ENCODE data around the gene PCNX2. TPM values are rescaled to one million over a fixed set of nuclear protein-coding genes. Genes with fewer than 3 reads are reported as not detected.

Gene PCNX2
- total and polyA plus RNA-seq, 2 donors (not counting 3 experiments of a cell fraction or from before 2014, with no cell fraction given), result 6.6 to 11.0 TPM

- FAIRE-seq, result no peak
- no peak for DNase-seq (ENCODE audit: low read depth, low spot score)
- POLR2A ChIA-PET, result no interaction called here
- Histone ChIP-seq H3K9me1 (replicated peaks; ENCODE audit: control insufficient read depth, extremely low read depth, insufficient read depth, low read length) (no peaks in the 10 kb centered on the region), H3K79me2 (ENCODE audit: control insufficient read depth, insufficient read depth, low read length) (no peaks in the 10 kb centered on the region), H3K4me2 (ENCODE audit: insufficient read depth, low read length) (no peak overlapping the region), H3K27me3 (ENCODE audit: control insufficient read depth in 2 of 2, insufficient read depth in 2 of 2, low read length in 2 of 2) (no peaks in the 10 kb centered on the region), H3K9me3 (replicated peaks; ENCODE audit: control insufficient read depth, insufficient read depth, low read length) (no peaks in the 10 kb centered on the region), H3K27ac (ENCODE audit: insufficient read depth, low read depth, low read length) (no peak overlapping the region), H3K4me3 (replicated peaks in 1 of 3; ENCODE audit: insufficient read depth in 1 of 3, low read depth in 1 of 3, low read length in 3 of 3) (no peak overlapping the region), H3K36me3 (ENCODE audit: control insufficient read depth in 2 of 2, extremely low read depth in 1 of 2, insufficient read depth in 2 of 2, low read length in 2 of 2) (no peaks in the 10 kb centered on the region), H3K4me1 (ENCODE audit: control insufficient read depth, extremely low read depth, insufficient read depth, low read length) (no peaks in the 10 kb centered on the region), H2AFZ (ENCODE audit: low read depth, low read length) (no peak overlapping the region), H4K20me1 (replicated peaks; ENCODE audit: control insufficient read depth, extremely low read depth, insufficient read depth, low read length) (no peaks in the 10 kb centered on the region), H3K9ac (replicated peaks; ENCODE audit: extremely low read depth, insufficient read depth, low read length) (no peak overlapping the region)
- intact Hi-C loops (cut with micrococcal nuclease) (no loop called here), dilution Hi-C loops (cut with MboI; ENCODE audit: extremely low pct_ligation_motif_present, low sequenced_read_pairs) (no loop called here)
- no peak for TF ChIP-seq MYC (IDR thresholded peaks at IDR 0.05; ENCODE audit: low read depth, low read length)
- no peak for TF ChIP-seq GATA2 (IDR thresholded peaks at IDR 0.05; ENCODE audit: insufficient read depth, insufficient read length, low read depth, low read length)
- no peak for TF ChIP-seq JUN (IDR thresholded peaks at IDR 0.05; ENCODE audit: borderline replicate concordance, insufficient read depth, insufficient read length, low read depth)
- TF ChIP-seq FOS (IDR thresholded peaks at IDR 0.05; ENCODE audit: borderline replicate concordance, insufficient read depth, low read length), result no peak
- TF ChIP-seq POLR2AphosphoS5 (IDR thresholded peaks at IDR 0.05; ENCODE audit: insufficient read depth, low read depth, low read length), result no peak
- no peak for TF ChIP-seq MAX (IDR thresholded peaks at IDR 0.05; ENCODE audit: insufficient read depth, insufficient read length)
- no peak for TF ChIP-seq POLR2A (IDR thresholded peaks at IDR 0.05; ENCODE audit: low read depth, low read length)
- no TSS peak for BruUV-seq (replicated peaks)
- CTCF ChIA-PET, result interaction anchor here (1.4 to 1.9 kb wide), 3 partner anchors 9 to 14 kb away, joined by 4 to 10 read pairs (median 5); no protein-coding TSS in a partner anchor
These were observed 260.7 kb downstream of the PCNX2 start for GRCh38 chr1:233034836-233035235.

GRCh38 chr1:233033361-233033760, 262.2 kb downstream of the PCNX2 start:
- no peak for TF ChIP-seq JUN (IDR thresholded peaks at IDR 0.05; ENCODE audit: borderline replicate concordance, insufficient read depth, insufficient read length, low read depth)
- TF ChIP-seq POLR2A (IDR thresholded peaks at IDR 0.05; ENCODE audit: low read depth, low read length), result no peak
- no peak for TF ChIP-seq EZH2 (IDR thresholded peaks at IDR 0.05; ENCODE audit: borderline replicate concordance, low read depth, low read length, severe bottlenecking)
- no peak for TF ChIP-seq MYC (IDR thresholded peaks at IDR 0.05; ENCODE audit: low read depth, low read length)
- no peak for TF ChIP-seq FOS (IDR thresholded peaks at IDR 0.05; ENCODE audit: borderline replicate concordance, insufficient read depth, low read length)
- TF ChIP-seq GATA2 (IDR thresholded peaks at IDR 0.05; ENCODE audit: insufficient read depth, insufficient read length, low read depth, low read length), result no peak
- no peak for TF ChIP-seq MAX (IDR thresholded peaks at IDR 0.05; ENCODE audit: insufficient read depth, insufficient read length)
- no peak for TF ChIP-seq CTCF (IDR thresholded peaks at IDR 0.05; ENCODE audit: extremely low read depth in 1 of 2, insufficient read depth in 1 of 2, low read depth in 1 of 2, low read length in 2 of 2)
- no peak overlapping the region for H3K4me3 ChIP-seq (replicated peaks in 1 of 3; ENCODE audit: insufficient read depth in 1 of 3, low read depth in 1 of 3, low read length in 3 of 3)
- no TSS peak for BruUV-seq (replicated peaks)
- no peaks in the 10 kb centered on the region for H3K79me2 ChIP-seq (ENCODE audit: control insufficient read depth, insufficient read depth, low read length)
- no peak overlapping the region for H3K4me2 ChIP-seq (ENCODE audit: insufficient read depth, low read length)
- no peak overlapping the region for H2AFZ ChIP-seq (ENCODE audit: low read depth, low read length)
- no peak for DNase-seq (ENCODE audit: low read depth, low spot score)
- intact Hi-C loops (cut with micrococcal nuclease), result no loop called here
- H4K20me1 ChIP-seq (replicated peaks; ENCODE audit: control insufficient read depth, extremely low read depth, insufficient read depth, low read length), result no peaks in the 10 kb centered on the region
- no peak for FAIRE-seq
- no peaks in the 10 kb centered on the region for H3K27me3 ChIP-seq (ENCODE audit: control insufficient read depth in 2 of 2, insufficient read depth in 2 of 2, low read length in 2 of 2)
- CTCF ChIA-PET, result no interaction called here
- H3K27ac ChIP-seq (ENCODE audit: insufficient read depth, low read depth, low read length), result no peak overlapping the region
- no peaks in the 10 kb centered on the region for H3K4me1 ChIP-seq (ENCODE audit: control insufficient read depth, extremely low read depth, insufficient read depth, low read length)
- no peaks in the 10 kb centered on the region for H3K9me3 ChIP-seq (replicated peaks; ENCODE audit: control insufficient read depth, insufficient read depth, low read length)
- no peak overlapping the region for H3K9ac ChIP-seq (replicated peaks; ENCODE audit: extremely low read depth, insufficient read depth, low read length)
- no peaks in the 10 kb centered on the region for H3K36me3 ChIP-seq (ENCODE audit: control insufficient read depth in 2 of 2, extremely low read depth in 1 of 2, insufficient read depth in 2 of 2, low read length in 2 of 2)
- POLR2A ChIA-PET, result no interaction called here
- H3K9me1 ChIP-seq (replicated peaks; ENCODE audit: control insufficient read depth, extremely low read depth, insufficient read depth, low read length), result no peaks in the 10 kb centered on the region
- dilution Hi-C loops (cut with MboI; ENCODE audit: extremely low pct_ligation_motif_present, low sequenced_read_pairs), result no loop called here
